SH-SY5Y (cell line): ENCODE results near the gene NISCH.

ENCODE experiments used
- GATA2 ChIP-seq: IDR thresholded peaks from 2 replicates; pipeline ENCODE4 v1.6.1; 2011; ENCODE audit warnings: mild to moderate bottlenecking, low read depth, low read length
- GATA3 ChIP-seq: IDR thresholded peaks from 2 replicates; pipeline ENCODE4 v1.6.1; 2011; ENCODE audit warnings: low read depth, mild to moderate bottlenecking, low read length, moderate library complexity

Gene NISCH

DNA sequence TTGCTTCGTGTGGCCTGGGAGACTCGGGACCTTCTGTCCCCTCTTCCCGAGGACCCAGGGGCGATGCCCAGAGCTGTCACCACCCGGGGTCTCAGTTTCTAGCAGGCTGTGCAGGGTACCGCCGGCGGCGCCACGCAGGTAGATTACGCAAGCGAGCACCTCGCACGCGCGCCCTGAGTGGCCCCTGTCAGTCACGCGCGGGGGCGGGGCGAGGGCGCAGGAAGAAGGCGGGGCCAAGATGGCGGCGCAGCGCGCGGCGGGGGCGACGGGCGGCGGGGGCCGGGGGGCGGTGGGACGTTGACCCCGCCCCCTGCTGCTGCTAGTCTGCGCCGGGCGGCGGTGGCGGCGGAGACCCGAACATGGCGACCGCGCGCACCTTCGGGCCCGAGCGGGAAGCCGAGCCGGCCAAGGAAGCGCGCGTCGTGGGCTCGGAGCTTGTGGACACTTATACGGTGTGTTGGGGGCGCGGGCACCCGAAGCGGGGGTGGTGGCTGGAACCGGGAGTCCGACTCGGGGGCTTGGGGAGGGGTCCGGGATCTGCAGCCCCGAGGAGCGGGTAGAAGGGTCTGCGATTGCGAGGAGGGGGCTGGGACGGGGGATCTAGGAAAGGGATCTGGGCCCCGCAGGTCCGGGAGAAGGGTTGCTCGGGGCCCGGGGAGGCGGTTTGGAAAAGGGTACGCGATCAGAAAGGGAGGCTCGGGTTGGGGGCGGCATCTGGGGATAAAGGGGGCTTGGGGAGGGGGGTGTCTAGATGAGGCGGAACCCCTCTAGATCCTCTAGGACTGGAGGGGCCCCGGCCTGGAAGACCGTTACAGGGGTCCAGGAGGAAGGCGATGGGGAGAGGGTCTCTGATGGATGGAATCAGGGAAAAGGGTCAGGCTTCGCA lies at the start of gene NISCH:
TSS of gene NISCH (plus strand) at position 322 of the 886 bp plus-strand sequence. CDS start at position 360, 38 bp downstream.
- no peak for TF ChIP-seq GATA2
- no peak for TF ChIP-seq GATA3

DNA sequence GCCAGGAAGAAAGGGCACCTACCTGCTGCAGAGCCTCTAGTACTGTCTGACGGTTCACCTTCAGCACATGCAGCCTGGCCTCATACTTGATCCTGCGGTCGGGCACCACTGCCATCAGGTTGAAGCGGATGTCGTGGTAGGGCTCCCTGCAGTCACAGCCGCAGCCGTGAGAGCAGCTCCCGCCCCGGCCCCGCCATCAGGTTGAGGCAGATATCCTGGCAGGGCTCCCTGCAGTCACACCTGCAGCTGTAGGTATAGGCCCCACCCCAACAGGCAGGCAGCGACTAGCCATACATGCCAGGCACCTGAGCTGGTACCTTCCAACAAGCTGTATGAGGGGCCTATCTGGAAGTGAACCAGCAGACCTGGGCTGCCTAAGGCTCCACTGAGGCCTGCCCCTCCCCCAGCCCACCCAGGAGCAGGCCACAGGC lies 49.2 kb upstream of the NISCH start:
- TF ChIP-seq GATA2 = no peak
- no peak for TF ChIP-seq GATA3

- TF ChIP-seq GATA2 (no peak), GATA3 (no peak)
These were observed 48.5 kb upstream of the NISCH start for GRCh38 chr3:52406791-52407510.

DNA sequence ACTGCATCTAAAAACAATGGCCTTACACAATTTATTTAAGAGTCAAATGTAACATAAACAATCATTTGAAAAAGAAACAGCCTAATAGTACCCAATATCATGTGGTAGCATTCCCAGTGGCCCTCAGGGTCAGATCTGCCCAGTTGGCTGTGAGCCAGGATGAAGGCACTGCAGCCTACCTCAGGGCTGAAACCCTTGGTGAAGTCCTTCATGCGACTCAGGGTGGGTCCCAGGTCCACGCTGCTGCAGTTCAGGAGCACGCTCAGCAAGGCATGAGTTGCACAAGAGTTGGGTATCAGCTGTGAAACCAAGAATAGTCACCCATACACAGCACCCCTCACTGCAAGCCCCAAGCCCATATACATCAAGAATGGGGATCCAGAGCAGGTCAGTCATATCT lies 47.6 kb upstream of the NISCH start:
- TF ChIP-seq GATA2 = no peak

- no peak for TF ChIP-seq GATA2
- no peak for TF ChIP-seq GATA3
These were observed 46.9 kb upstream of the NISCH start for GRCh38 chr3:52408466-52408865.

DNA sequence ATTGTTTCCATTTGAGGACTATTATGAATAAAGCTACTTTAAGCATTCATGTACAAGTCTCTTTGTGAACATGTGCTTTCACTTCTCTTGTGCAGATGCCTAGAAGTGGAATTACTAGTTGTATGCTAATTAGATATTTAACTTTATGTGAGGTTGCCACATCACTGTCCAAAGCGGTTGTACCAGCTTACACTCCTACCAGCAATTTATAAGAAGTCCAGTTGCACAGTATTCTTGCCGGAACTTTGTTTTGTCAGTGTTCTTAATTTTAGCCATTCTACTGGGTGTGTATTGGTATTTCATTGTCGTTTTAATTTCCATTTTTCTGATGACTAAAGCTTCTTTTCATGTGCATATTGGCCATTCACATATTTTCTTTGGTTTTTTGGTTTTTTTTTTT lies 39.6 kb upstream of the NISCH start:
- TF ChIP-seq GATA3 = no peak
- TF ChIP-seq GATA2 = no peak

GRCh38 chr3:52420388-52420787 lies 35.0 kb upstream of the NISCH start:
- no peak for TF ChIP-seq GATA3
- TF ChIP-seq GATA2 = no peak

DNA sequence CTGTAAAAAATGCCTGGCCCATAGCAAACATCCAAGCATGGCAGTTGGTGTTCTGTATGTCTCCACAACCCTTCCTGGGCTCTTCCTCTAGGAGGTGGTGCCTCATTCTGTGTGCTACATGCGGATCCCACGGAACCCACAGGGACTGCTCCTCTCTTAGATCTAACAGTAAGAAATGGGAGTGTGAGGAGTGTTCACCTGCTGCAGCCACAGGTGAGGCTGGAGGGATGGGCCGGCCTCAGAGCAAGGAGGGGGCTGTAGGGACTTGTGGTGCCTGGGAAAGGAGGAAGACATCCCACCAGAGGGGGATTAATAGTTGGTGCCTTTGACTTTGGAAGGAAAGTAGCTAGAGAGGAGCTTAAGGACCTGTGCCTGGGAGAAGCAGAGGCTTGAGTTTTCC lies 32.7 kb upstream of the NISCH start:
- no peak for TF ChIP-seq GATA3
- no peak for TF ChIP-seq GATA2

GRCh38 chr3:52423173-52423572 lies 32.2 kb upstream of the NISCH start:
- no peak for TF ChIP-seq GATA2
- TF ChIP-seq GATA3 = no peak

GRCh38 chr3:52428151-52429005 lies 27.0 kb upstream of the NISCH start:
- TF ChIP-seq GATA3 = no peak
- no peak for TF ChIP-seq GATA2

DNA sequence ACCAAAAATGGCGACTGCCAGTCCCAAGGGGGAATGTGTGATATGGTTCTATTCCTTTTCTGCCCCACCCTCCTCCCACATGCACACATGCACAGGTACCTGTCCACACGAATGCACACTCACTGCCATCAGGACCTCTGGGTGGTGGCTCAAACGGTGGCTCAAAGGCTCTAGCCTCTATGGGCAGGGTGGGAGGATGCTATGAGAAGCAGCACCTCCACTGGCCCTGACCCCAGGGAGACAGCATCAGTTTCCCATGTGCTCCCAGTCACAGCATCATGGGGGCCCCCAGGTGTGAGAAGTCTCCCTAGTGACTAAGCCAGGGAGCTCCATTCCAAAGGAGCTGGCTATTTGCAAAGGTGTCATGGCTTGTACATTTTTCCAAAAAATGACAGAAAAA lies 26.4 kb upstream of the NISCH start:
- TF ChIP-seq GATA2 (no peak), GATA3 (no peak)

DNA sequence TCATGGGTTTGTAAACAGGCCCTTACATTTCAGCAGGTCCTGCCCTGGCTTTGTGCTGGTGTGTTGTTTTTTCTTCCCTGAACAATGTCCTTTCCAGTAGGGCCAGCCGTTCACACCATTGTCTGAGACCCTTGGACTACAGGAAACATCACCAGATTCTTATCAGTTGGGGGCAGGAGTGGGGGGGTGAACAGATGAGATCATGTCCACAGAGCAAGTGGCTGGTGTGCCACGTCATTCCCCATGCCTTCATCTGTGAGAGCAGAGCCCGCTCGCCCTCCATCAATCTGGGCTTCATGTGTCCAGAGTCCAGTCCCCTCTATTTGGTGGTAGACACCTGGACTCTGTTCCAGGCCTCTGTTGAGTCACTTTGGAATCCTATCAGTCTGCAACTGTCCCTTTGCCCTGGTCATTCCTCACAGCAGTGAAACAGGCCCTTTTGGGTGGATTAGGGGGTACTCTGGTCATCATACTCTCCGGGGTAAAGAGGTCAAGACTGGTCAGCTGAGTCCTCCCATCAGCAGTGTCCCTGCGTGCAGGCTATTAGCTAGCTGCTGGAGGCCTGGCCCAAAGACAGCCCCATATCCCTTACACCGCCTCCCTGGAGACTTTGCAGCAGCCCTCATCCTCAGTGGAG lies 25.5 kb upstream of the NISCH start:
- no peak for TF ChIP-seq GATA3
- peak; percentile 50 for TF ChIP-seq GATA2

GRCh38 chr3:52430416-52430810 lies 25.0 kb upstream of the NISCH start:
- TF ChIP-seq GATA2 (no peak), GATA3 (no peak)

GRCh38 chr3:52431459-52432223 lies 23.8 kb upstream of the NISCH start:
- TF ChIP-seq GATA3 (no peak), GATA2 (no peak)
